Mesendoderm (in vitro differentiated cells): Measurements from ENCODE around the gene ZNF274. TPM values are rescaled to one million over a fixed set of nuclear protein-coding genes. Genes with fewer than 3 reads are reported as not detected.
"Not testable (repeated sequence)": the region's sequence is repeated elsewhere in the genome, so short reads cannot be mapped to it uniquely, and the experiment has no call there.

Experiments used
- DNase-seq: peaks from one replicate; pipeline ENCODE4 v3.0.0; 2013
- H2AK5ac ChIP-seq: 2 replicates; pipeline ENCODE4 v1.6.1; 2013; ENCODE audit warnings: low read length, inconsistent platforms
- H2BK120ac ChIP-seq: 2 replicates; pipeline ENCODE4 v1.6.1; 2013; ENCODE audit warnings: low read depth, mild to moderate bottlenecking, low read length, moderate library complexity, mixed read lengths
- H2BK15ac ChIP-seq: replicated peaks from 2 replicates; pipeline ENCODE4 v1.6.1; 2013; ENCODE audit warnings: low read depth, mild to moderate bottlenecking, moderate library complexity
- H2BK5ac ChIP-seq: 2 replicates; pipeline ENCODE4 v1.6.1; 2013; ENCODE audit warnings: low read length, inconsistent platforms
- H3K18ac ChIP-seq: 2 replicates; pipeline ENCODE4 v1.6.1; 2013; ENCODE audit warnings: mild to moderate bottlenecking, low read length, mixed read lengths
- H3K23ac ChIP-seq: one replicate; pipeline ENCODE4 v1.6.1; 2013; ENCODE audit warnings: low read length
- H3K27ac ChIP-seq: 2 replicates; pipeline ENCODE4 v1.5.1; 2013; ENCODE audit warnings: low read depth, mild to moderate bottlenecking, inconsistent platforms, low read length, moderate library complexity
- H3K27me3 ChIP-seq: 2 replicates; pipeline ENCODE4 v1.6.1; 2013; ENCODE audit warnings: low read length, control low read depth, mild to moderate bottlenecking, inconsistent platforms; ENCODE audit not compliant: insufficient read depth, poor library complexity
- H3K36me3 ChIP-seq: 2 replicates; pipeline ENCODE4 v1.6.1; 2013; ENCODE audit warnings: low read length, inconsistent platforms; ENCODE audit not compliant: control insufficient read depth, insufficient read depth
- H3K4ac ChIP-seq: one replicate; pipeline ENCODE4 v1.6.1; 2013; ENCODE audit warnings: low read depth, mild to moderate bottlenecking, low read length, moderate library complexity
- H3K4me1 ChIP-seq: 2 replicates; pipeline ENCODE4 v1.6.1; 2013; ENCODE audit warnings: low read depth, low read length, inconsistent platforms; ENCODE audit not compliant: control insufficient read depth
- H3K4me2 ChIP-seq: 2 replicates; pipeline ENCODE4 v1.6.1; 2013; ENCODE audit warnings: low read length
- H3K4me3 ChIP-seq: 2 replicates; pipeline ENCODE4 v1.5.1; 2013; ENCODE audit warnings: mild to moderate bottlenecking, low read length
- H3K56ac ChIP-seq: one replicate; pipeline ENCODE4 v1.6.1; 2013; ENCODE audit warnings: low read length
- H3K79me1 ChIP-seq: 2 replicates; pipeline ENCODE4 v1.6.1; 2013; ENCODE audit warnings: low read length, inconsistent platforms
- H3K79me2 ChIP-seq: 2 replicates; pipeline ENCODE4 v1.6.1; 2013; ENCODE audit warnings: mild to moderate bottlenecking, low read length; ENCODE audit not compliant: control insufficient read depth, insufficient read depth
- H3K9ac ChIP-seq: 2 replicates; pipeline ENCODE4 v1.6.1; 2013; ENCODE audit warnings: low read length, inconsistent platforms
- H4K5ac ChIP-seq: one replicate; pipeline ENCODE4 v1.6.1; 2013; ENCODE audit warnings: low read length
- H4K8ac ChIP-seq: one replicate; pipeline ENCODE4 v1.6.1; 2013; ENCODE audit warnings: low read depth, mild to moderate bottlenecking, control low read depth, low read length, moderate library complexity
- WGBS: extraction: QIAGEN DNeasy Blood & Tissue Kit; methylation state at CpG from one replicate; pipeline ENCODE4 v1.1.7; 2013; ENCODE audit warnings: low lambda C conversion rate, missing lambda C conversion rate; ENCODE audit not compliant: insufficient coverage; ENCODE audit errors: extremely low coverage; 5-methylcytosine and 5-hydroxymethylcytosine counted together
- polyA plus RNA-seq, 2 experiments: library from polyadenylated mRNA; stranded (reverse); fragments of 200-250 nt; gene quantifications; one replicate each; pipeline ENCODE4 v1.2.3, GENCODE V29; 2013

The ZNF274 gene
- polyA plus RNA-seq (2013, experiment 1 of 2) = 15.9 TPM
- 15.1 TPM for polyA plus RNA-seq (2013, experiment 2 of 2)

GRCh38 chr19:58182989-58183816 lies at the start of gene ZNF274:
TSS of gene ZNF274 (plus strand) at chr19:58183061. CDS start at chr19:58183966, 905 bp downstream.
- H4K8ac ChIP-seq = peak within 1 kb of the TSS; percentile 88
- peak within 1 kb of the TSS; percentile 100 for H3K56ac ChIP-seq
- no CpG with 5 or more reads among the region's 80 CpGs for WGBS
- H3K79me1 ChIP-seq = peaks cover 17% of the 10 kb centered on the region
- H3K4me2 ChIP-seq = peak within 1 kb of the TSS; percentile 91
- H2AK5ac ChIP-seq = peak within 1 kb of the TSS; percentile 10
- peak within 1 kb of the TSS; percentile 82 for H3K18ac ChIP-seq
- H3K79me2 ChIP-seq = peaks cover 8% of the 10 kb centered on the region
- no peaks in the 10 kb centered on the region for H3K4me1 ChIP-seq
- no peak within 1 kb of the TSS for H4K5ac ChIP-seq
- no peak within 1 kb of the TSS for H2BK15ac ChIP-seq
- DNase-seq = peak; percentile 98
- H2BK5ac ChIP-seq = peak within 1 kb of the TSS; percentile 99
- peak within 1 kb of the TSS; percentile 98 for H3K23ac ChIP-seq
- no peak within 1 kb of the TSS for H2BK120ac ChIP-seq
- H3K9ac ChIP-seq = peak within 1 kb of the TSS; percentile 98
- no peaks in the 10 kb centered on the region for H3K27me3 ChIP-seq
- H3K4ac ChIP-seq = peak within 1 kb of the TSS; percentile 75
- peak within 1 kb of the TSS; percentile 98 for H3K4me3 ChIP-seq
- H3K27ac ChIP-seq = peak within 1 kb of the TSS; percentile 88
- H3K36me3 ChIP-seq = peaks cover 8% of the 10 kb centered on the region

GRCh38 chr19:58134244-58134643 lies 48.6 kb upstream of the ZNF274 start:
- Histone ChIP-seq H3K56ac (no peak overlapping the region), H3K9ac (no peak overlapping the region), H3K4me3 (no peak overlapping the region), H3K79me2 (no peaks in the 10 kb centered on the region), H3K18ac (no peak overlapping the region), H4K8ac (no peak overlapping the region), H3K4me2 (no peak overlapping the region), H3K27ac (no peak overlapping the region), H2BK15ac (no peak overlapping the region), H3K4me1 (no peaks in the 10 kb centered on the region), H3K79me1 (no peaks in the 10 kb centered on the region), H3K36me3 (peaks cover 4% of the 10 kb centered on the region), H3K4ac (no peak overlapping the region), H2AK5ac (no peak overlapping the region), H3K27me3 (no peaks in the 10 kb centered on the region), H2BK5ac (no peak overlapping the region), H4K5ac (no peak overlapping the region), H3K23ac (no peak overlapping the region), H2BK120ac (no peak overlapping the region)
- no peak for DNase-seq
- no CpG with 5 or more reads among the region's 1 CpG for WGBS

GRCh38 chr19:58145849-58146248 lies 37.0 kb upstream of the ZNF274 start:
- no peak overlapping the region for H3K4me3 ChIP-seq
- no peak overlapping the region for H3K4ac ChIP-seq
- no peak overlapping the region for H2AK5ac ChIP-seq
- no peaks in the 10 kb centered on the region for H3K79me1 ChIP-seq
- H3K4me2 ChIP-seq = no peak overlapping the region
- H2BK120ac ChIP-seq = no peak overlapping the region
- H3K36me3 ChIP-seq = peaks cover 2% of the 10 kb centered on the region
- no peak overlapping the region for H3K18ac ChIP-seq
- H3K9ac ChIP-seq = no peak overlapping the region
- no peak for DNase-seq
- H2BK15ac ChIP-seq = no peak overlapping the region
- H3K23ac ChIP-seq = no peak overlapping the region
- no peak overlapping the region for H4K5ac ChIP-seq
- H2BK5ac ChIP-seq = no peak overlapping the region
- no peak overlapping the region for H4K8ac ChIP-seq
- H3K79me2 ChIP-seq = no peaks in the 10 kb centered on the region
- no peaks in the 10 kb centered on the region for H3K27me3 ChIP-seq
- no peaks in the 10 kb centered on the region for H3K4me1 ChIP-seq
- H3K27ac ChIP-seq = no peak overlapping the region
- H3K56ac ChIP-seq = no peak overlapping the region
- WGBS = no CpG with 5 or more reads among the region's 3 CpGs

- not testable (repeated sequence) for H2BK5ac ChIP-seq, H2BK120ac ChIP-seq, DNase-seq, H3K36me3 ChIP-seq, H2AK5ac ChIP-seq, H3K23ac ChIP-seq, H3K9ac ChIP-seq, H3K4ac ChIP-seq, H3K4me3 ChIP-seq, H3K18ac ChIP-seq, H4K8ac ChIP-seq, H3K4me2 ChIP-seq, H3K56ac ChIP-seq, H3K79me1 ChIP-seq, H2BK15ac ChIP-seq, H3K79me2 ChIP-seq, H3K27me3 ChIP-seq, H4K5ac ChIP-seq, H3K4me1 ChIP-seq, H3K27ac ChIP-seq
- WGBS = no CpG with 5 or more reads among the region's 28 CpGs
Observed at GRCh38 chr19:58147475-58147874, 35.4 kb upstream of the ZNF274 start.

- Histone ChIP-seq H3K9ac (peak within 1 kb of the TSS; percentile 93), H3K18ac (peak within 1 kb of the TSS; percentile 46), H3K23ac (no peak within 1 kb of the TSS), H3K36me3 (no peaks in the 10 kb centered on the region), H3K27ac (peak within 1 kb of the TSS; percentile 60), H3K4me1 (no peaks in the 10 kb centered on the region), H3K79me2 (no peaks in the 10 kb centered on the region), H3K56ac (peak within 1 kb of the TSS; percentile 95), H3K79me1 (no peaks in the 10 kb centered on the region), H3K27me3 (no peaks in the 10 kb centered on the region), H3K4ac (peak within 1 kb of the TSS; percentile 44), H3K4me3 (peak within 1 kb of the TSS; percentile 91), H3K4me2 (peak within 1 kb of the TSS; percentile 49), H2AK5ac (no peak within 1 kb of the TSS), H2BK15ac (no peak within 1 kb of the TSS), H4K8ac (peak within 1 kb of the TSS; percentile 83), H2BK120ac (no peak within 1 kb of the TSS), H2BK5ac (peak within 1 kb of the TSS; percentile 45), H4K5ac (no peak within 1 kb of the TSS)
- no CpG with 5 or more reads among the region's 62 CpGs for WGBS
- peak; percentile 82 for DNase-seq
Observed at GRCh38 chr19:58150328-58150921, 32.4 kb upstream of the ZNF274 start, which contains the start of gene ZNF329. TSS of gene ZNF329 (minus strand) at chr19:58150789. CDS start at chr19:58129503, 21,286 bp downstream.
